OCI-LY7 (cell line): Measurements from ENCODE around the gene PRPF40A. TPM values are rescaled to one million over a fixed set of nuclear protein-coding genes. Genes with fewer than 3 reads are reported as not detected.

ENCODE experiments used
- BruUV-seq: library from RNA; stranded (reverse); fragments of 400-500 nt; replicated peaks from 2 replicates; lab custom pipeline; 2021; lab: Mats Ljungman, UMichigan
- CTCF ChIA-PET: fragments of 300-600 bp; sonication (Branson Sonifier 250); formaldehyde crosslinking; loops from one replicate; lab custom pipeline; 2022; ENCODE audit warnings: antibody characterized with exemption; ENCODE audit not compliant: unreplicated experiment; lab: Charles Lee
- POLR2A ChIA-PET: fragments of 300-600 bp; sonication (Branson Sonifier 250); formaldehyde crosslinking; loops from one replicate; lab custom pipeline; 2022; ENCODE audit warnings: antibody characterized with exemption; lab: Charles Lee
- DNase-seq: peaks from one replicate; pipeline ENCODE4 v3.0.0-alpha.2; 2015; ENCODE audit warnings: low spot score
- H2AFZ ChIP-seq: fragments of 200-600 bp; sonication (generic), shearing (Covaris generic); 2 replicates; pipeline ENCODE4 v1.6.1; 2014; ENCODE audit warnings: mild to moderate bottlenecking, antibody characterized with exemption, low read length, moderate library complexity
- H3K27ac ChIP-seq: fragments of 200-600 bp; sonication (generic); 2 replicates; pipeline ENCODE4 v1.5.1; 2014; ENCODE audit warnings: mixed run types, low read depth, mild to moderate bottlenecking, moderate library complexity, low read length, inconsistent platforms; ENCODE audit not compliant: poor library complexity, severe bottlenecking
- H3K36me3 ChIP-seq: fragments of 200-600 bp; sonication (generic); 2 replicates; pipeline ENCODE4 v1.6.1; 2014; ENCODE audit warnings: mild to moderate bottlenecking, antibody characterized with exemption, low read length, moderate library complexity, mixed read lengths; ENCODE audit not compliant: insufficient read depth
- H3K4me1 ChIP-seq: fragments of 200-600 bp; sonication (generic); 2 replicates; pipeline ENCODE4 v1.5.1; 2014; ENCODE audit warnings: mild to moderate bottlenecking, low read length; ENCODE audit not compliant: insufficient read depth, poor library complexity, severe bottlenecking
- H3K4me2 ChIP-seq: fragments of 200-600 bp; sonication (generic); 2 replicates; pipeline ENCODE4 v1.6.1; 2014; ENCODE audit warnings: mild to moderate bottlenecking, low read length
- H3K4me3 ChIP-seq: fragments of 200-600 bp; sonication (generic); 2 replicates; pipeline ENCODE4 v1.5.1; 2014; ENCODE audit warnings: mild to moderate bottlenecking, low read depth, low read length; ENCODE audit not compliant: poor library complexity, severe bottlenecking
- H3K79me2 ChIP-seq: fragments of 200-600 bp; sonication (generic); 2 replicates; pipeline ENCODE4 v1.6.1; 2016; ENCODE audit warnings: low read depth, mild to moderate bottlenecking, low read length, moderate library complexity, mixed read lengths; ENCODE audit not compliant: insufficient read depth
- H3K9me2 ChIP-seq: fragments of 200-600 bp; sonication (generic); 2 replicates; pipeline ENCODE4 v1.6.1; 2016; ENCODE audit warnings: mild to moderate bottlenecking, low read length, mixed read lengths; ENCODE audit not compliant: insufficient read depth
- H3K9me3 ChIP-seq: fragments of 200-600 bp; sonication (generic); 2 replicates; pipeline ENCODE4 v1.6.1; 2014; ENCODE audit warnings: mild to moderate bottlenecking, mixed run types, low read length, mixed read lengths
- H4K20me1 ChIP-seq: fragments of 200-600 bp; sonication (generic); 2 replicates; pipeline ENCODE4 v1.6.1; 2014; ENCODE audit warnings: mild to moderate bottlenecking, antibody characterized with exemption, low read length, moderate library complexity, mixed read lengths; ENCODE audit not compliant: insufficient read depth
- EZH2phosphoT487 ChIP-seq: fragments of 200-600 bp; sonication (generic); IDR thresholded peaks from 2 replicates; pipeline ENCODE4 v1.6.1; 2018; ENCODE audit warnings: low read depth, borderline replicate concordance, mild to moderate bottlenecking, mixed run types, antibody characterized with exemption, low read length, moderate library complexity, mixed read lengths
- intact Hi-C: fragments of 100-400 bp; cut with micrococcal nuclease; formaldehyde crosslinking; loops from one replicate; pipeline ENCODE4 v1.10.0; 2022; ENCODE audit not compliant: unreplicated experiment
- total RNA-seq, 2 experiments: library from RNA; depleted of rRNA in 1 of 2; stranded (reverse); fragments of >200 nt in 1 of 2; shearing (Covaris generic) in 1 of 2; gene quantifications; 2 replicates each; pipeline ENCODE4 v1.2.3, GENCODE V29; 2014 to 2022
- TF ChIP-seq, protein P1 (sequence below): fragments of 200-600 bp; sonication (generic); conservative IDR thresholded peaks from 2 replicates; pipeline ENCODE4 v1.5.1; 2014; ENCODE audit warnings: mild to moderate bottlenecking, antibody characterized with exemption, low read length, moderate library complexity, mixed read lengths

PRPF40A gene
- total RNA-seq, 2 experiments from 2014 or later = 156 to 177 TPM

DNA sequence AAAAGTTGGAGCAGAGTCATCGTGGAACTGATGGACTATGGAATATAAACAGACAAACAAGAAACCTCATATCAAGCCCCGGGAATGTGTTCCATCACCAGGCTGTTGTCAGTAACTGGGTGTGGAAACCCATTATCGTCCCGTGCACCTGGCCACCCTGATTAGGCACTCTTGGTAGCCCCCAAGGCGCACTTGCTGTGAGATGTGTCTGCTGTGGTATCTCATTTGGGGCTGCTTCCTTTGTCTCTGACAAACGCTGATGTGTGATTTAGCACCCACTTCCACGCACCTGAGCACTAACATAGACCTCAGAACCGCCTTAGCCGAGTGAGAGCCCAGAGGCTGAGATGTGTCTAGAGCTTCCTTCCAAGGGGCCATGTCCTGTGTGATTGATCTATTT is 96.3 kb downstream of the PRPF40A start:
- CTCF ChIA-PET = no interaction called here
- intact Hi-C loops = no loop called here

GRCh38 chr2:152620208-152620607 is 97.1 kb downstream of the PRPF40A start:
- no TSS peak for BruUV-seq
- Histone ChIP-seq H3K9me3 (no peaks in the 10 kb centered on the region), H3K4me3 (no peak overlapping the region), H3K4me2 (no peak overlapping the region), H2AFZ (no peak overlapping the region), H3K9me2 (no peaks in the 10 kb centered on the region), H3K36me3 (no peaks in the 10 kb centered on the region), H3K79me2 (no peaks in the 10 kb centered on the region), H3K27ac (no peak overlapping the region), H3K4me1 (no peaks in the 10 kb centered on the region), H4K20me1 (no peaks in the 10 kb centered on the region)
- intact Hi-C loops = no loop called here
- ChIA-PET POLR2A (interaction anchor here (0.8 kb wide), 1 partner anchor 18 kb away, joined by 4 read pairs; no protein-coding TSS in a partner anchor), CTCF (no interaction called here)
- TF ChIP-seq, protein P1, sequence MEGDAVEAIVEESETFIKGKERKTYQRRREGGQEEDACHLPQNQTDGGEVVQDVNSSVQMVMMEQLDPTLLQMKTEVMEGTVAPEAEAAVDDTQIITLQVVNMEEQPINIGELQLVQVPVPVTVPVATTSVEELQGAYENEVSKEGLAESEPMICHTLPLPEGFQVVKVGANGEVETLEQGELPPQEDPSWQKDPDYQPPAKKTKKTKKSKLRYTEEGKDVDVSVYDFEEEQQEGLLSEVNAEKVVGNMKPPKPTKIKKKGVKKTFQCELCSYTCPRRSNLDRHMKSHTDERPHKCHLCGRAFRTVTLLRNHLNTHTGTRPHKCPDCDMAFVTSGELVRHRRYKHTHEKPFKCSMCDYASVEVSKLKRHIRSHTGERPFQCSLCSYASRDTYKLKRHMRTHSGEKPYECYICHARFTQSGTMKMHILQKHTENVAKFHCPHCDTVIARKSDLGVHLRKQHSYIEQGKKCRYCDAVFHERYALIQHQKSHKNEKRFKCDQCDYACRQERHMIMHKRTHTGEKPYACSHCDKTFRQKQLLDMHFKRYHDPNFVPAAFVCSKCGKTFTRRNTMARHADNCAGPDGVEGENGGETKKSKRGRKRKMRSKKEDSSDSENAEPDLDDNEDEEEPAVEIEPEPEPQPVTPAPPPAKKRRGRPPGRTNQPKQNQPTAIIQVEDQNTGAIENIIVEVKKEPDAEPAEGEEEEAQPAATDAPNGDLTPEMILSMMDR = no peak
- TF ChIP-seq EZH2phosphoT487 = no peak
- no peak for DNase-seq

More for the DNA sequence above, 96.3 kb downstream of the PRPF40A start:
- Histone ChIP-seq H3K79me2 (no peaks in the 10 kb centered on the region), H3K4me1 (no peaks in the 10 kb centered on the region), H4K20me1 (no peaks in the 10 kb centered on the region), H3K9me3 (no peaks in the 10 kb centered on the region), H2AFZ (no peak overlapping the region), H3K36me3 (no peaks in the 10 kb centered on the region), H3K4me2 (no peak overlapping the region), H3K27ac (no peak overlapping the region), H3K9me2 (no peaks in the 10 kb centered on the region), H3K4me3 (no peak overlapping the region)
- POLR2A ChIA-PET = interaction anchor here (0.8 kb wide), 1 partner anchor 19 kb away, joined by 4 read pairs; no protein-coding TSS in a partner anchor
- BruUV-seq = no TSS peak
- DNase-seq = no peak
- TF ChIP-seq EZH2phosphoT487 = no peak
- TF ChIP-seq, protein P1 = no peak

DNA sequence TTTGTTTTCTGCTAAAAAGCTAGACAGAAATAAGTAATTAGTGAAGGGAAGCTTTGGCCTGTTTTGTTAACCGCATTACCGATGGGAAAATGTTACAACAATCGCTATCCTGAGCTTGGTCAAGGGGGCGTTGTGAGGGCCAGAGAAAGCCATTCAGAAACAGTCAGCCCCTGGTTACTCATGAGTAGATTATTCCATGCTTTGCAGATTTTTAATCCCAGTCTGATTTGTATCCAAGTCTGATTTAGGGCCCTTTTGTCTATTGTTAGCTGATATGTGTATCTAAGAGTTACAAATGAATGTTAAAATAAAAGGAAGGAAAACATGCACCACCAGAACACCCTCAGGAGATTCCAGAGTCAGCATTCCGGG is 99.1 kb downstream of the PRPF40A start:
- CTCF ChIA-PET = no interaction called here
- POLR2A ChIA-PET = interaction anchor here (0.7 kb wide), 1 partner anchor 12 kb away, joined by 4 read pairs; no protein-coding TSS in a partner anchor
- no peaks in the 10 kb centered on the region for H3K9me2 ChIP-seq
- no peaks in the 10 kb centered on the region for H3K79me2 ChIP-seq
- no peaks in the 10 kb centered on the region for H3K4me1 ChIP-seq
- H3K4me2 ChIP-seq = no peak overlapping the region
- no peaks in the 10 kb centered on the region for H3K36me3 ChIP-seq
- intact Hi-C loops = no loop called here
- H2AFZ ChIP-seq = no peak overlapping the region
- no peaks in the 10 kb centered on the region for H4K20me1 ChIP-seq
- no peak for DNase-seq
- no peak overlapping the region for H3K27ac ChIP-seq
- no peak for TF ChIP-seq EZH2phosphoT487
- TF ChIP-seq, protein P1 = no peak
- BruUV-seq = no TSS peak
- H3K4me3 ChIP-seq = no peak overlapping the region
- H3K9me3 ChIP-seq = no peaks in the 10 kb centered on the region
